ENCODE data around the gene LPCAT1.
"Not testable (repeated sequence)": the region's sequence is repeated elsewhere in the genome, so short reads cannot be mapped to it uniquely, and the experiment has no call there.

- TF ChIP-seq, protein P1, sequence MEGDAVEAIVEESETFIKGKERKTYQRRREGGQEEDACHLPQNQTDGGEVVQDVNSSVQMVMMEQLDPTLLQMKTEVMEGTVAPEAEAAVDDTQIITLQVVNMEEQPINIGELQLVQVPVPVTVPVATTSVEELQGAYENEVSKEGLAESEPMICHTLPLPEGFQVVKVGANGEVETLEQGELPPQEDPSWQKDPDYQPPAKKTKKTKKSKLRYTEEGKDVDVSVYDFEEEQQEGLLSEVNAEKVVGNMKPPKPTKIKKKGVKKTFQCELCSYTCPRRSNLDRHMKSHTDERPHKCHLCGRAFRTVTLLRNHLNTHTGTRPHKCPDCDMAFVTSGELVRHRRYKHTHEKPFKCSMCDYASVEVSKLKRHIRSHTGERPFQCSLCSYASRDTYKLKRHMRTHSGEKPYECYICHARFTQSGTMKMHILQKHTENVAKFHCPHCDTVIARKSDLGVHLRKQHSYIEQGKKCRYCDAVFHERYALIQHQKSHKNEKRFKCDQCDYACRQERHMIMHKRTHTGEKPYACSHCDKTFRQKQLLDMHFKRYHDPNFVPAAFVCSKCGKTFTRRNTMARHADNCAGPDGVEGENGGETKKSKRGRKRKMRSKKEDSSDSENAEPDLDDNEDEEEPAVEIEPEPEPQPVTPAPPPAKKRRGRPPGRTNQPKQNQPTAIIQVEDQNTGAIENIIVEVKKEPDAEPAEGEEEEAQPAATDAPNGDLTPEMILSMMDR (IDR thresholded peaks at IDR 0.05) = not testable (repeated sequence)
- TF ChIP-seq POLR2A, POLR2AphosphoS5 (IDR thresholded peaks at IDR 0.05): not testable (repeated sequence)
Measured at GRCh38 chr5:1422522-1422921, 101.2 kb downstream of the LPCAT1 start.

Data from breast epithelium (tissue), 3 donors.